IMR-90 (cell line): ENCODE data around the gene LYSMD3. TPM values are rescaled to one million over a fixed set of nuclear protein-coding genes. Genes with fewer than 3 reads are reported as not detected.

ENCODE experiments used
- ATAC-seq: fragments of 200-7000 bp; cut with Tn5 transposase; 2 replicates; pipeline ENCODE4 v1.9.1; 2020; ENCODE audit warnings: low read depth, mild to moderate bottlenecking, moderate library complexity
- BruUV-seq: library from RNA; stranded (reverse); fragments of 400-500 nt; replicated peaks from 2 replicates; lab custom pipeline; 2021; lab: Mats Ljungman, UMichigan
- CTCF ChIA-PET: fragments of 300-600 bp; formaldehyde crosslinking; extraction: SDS; loops from one replicate; lab custom pipeline; 2021; ENCODE audit warnings: antibody characterized with exemption; lab: Yijun Ruan, JAX
- POLR2A ChIA-PET: fragments of 300-600 bp; sonication (Branson Sonifier 250); formaldehyde crosslinking; loops from one replicate; lab custom pipeline; 2022; ENCODE audit warnings: antibody characterized with exemption; ENCODE audit not compliant: unreplicated experiment; lab: Charles Lee
- DNase-seq: peaks from one replicate; pipeline ENCODE4 v3.0.0; 2013
- H2AFZ ChIP-seq: replicated peaks from 2 replicates; pipeline ENCODE3; 2013; ENCODE audit warnings: low read length, mild to moderate bottlenecking; ENCODE audit not compliant: poor library complexity
- H2AK5ac ChIP-seq: 2 replicates; pipeline ENCODE4 v1.6.1; 2013; ENCODE audit warnings: low read depth, low read length, inconsistent platforms
- H2AK9ac ChIP-seq: replicated peaks from 2 replicates; pipeline ENCODE3; 2013; ENCODE audit warnings: mild to moderate bottlenecking, low read depth, low read length, moderate library complexity; ENCODE audit not compliant: poor library complexity
- H2BK120ac ChIP-seq: 2 replicates; pipeline ENCODE4 v1.6.1; 2013; ENCODE audit warnings: low read depth, low read length, inconsistent platforms
- H2BK15ac ChIP-seq: 3 replicates; pipeline ENCODE4 v1.6.1; 2013; ENCODE audit warnings: low read depth, low read length, inconsistent platforms
- H2BK20ac ChIP-seq: 2 replicates; pipeline ENCODE4 v1.6.1; 2013; ENCODE audit warnings: low read depth, mild to moderate bottlenecking, inconsistent platforms, low read length, moderate library complexity
- H2BK5ac ChIP-seq: 2 replicates; pipeline ENCODE4 v1.6.1; 2013; ENCODE audit warnings: mild to moderate bottlenecking, low read depth, low read length, inconsistent platforms; ENCODE audit not compliant: poor library complexity, severe bottlenecking
- H3K14ac ChIP-seq: replicated peaks from 2 replicates; pipeline ENCODE4 v1.6.1; 2013; ENCODE audit warnings: low read depth, low read length, inconsistent platforms
- H3K18ac ChIP-seq: 2 replicates; pipeline ENCODE4 v1.6.1; 2013; ENCODE audit warnings: low read depth, low read length, control low read depth
- H3K23ac ChIP-seq: 2 replicates; pipeline ENCODE4 v1.6.1; 2013; ENCODE audit warnings: low read depth, low read length, inconsistent platforms
- H3K27ac ChIP-seq: 2 replicates; pipeline ENCODE4 v1.5.1; 2013; ENCODE audit warnings: mild to moderate bottlenecking, control low read depth, low read length; ENCODE audit not compliant: insufficient read depth
- H3K27me3 ChIP-seq: 2 replicates; pipeline ENCODE4 v1.6.1; 2013; ENCODE audit warnings: low read length; ENCODE audit not compliant: control insufficient read depth, insufficient read depth
- H3K36me3 ChIP-seq: 2 replicates; pipeline ENCODE4 v1.6.1; 2013; ENCODE audit warnings: low read length, mixed read lengths; ENCODE audit not compliant: control insufficient read depth, insufficient read depth
- H3K4ac ChIP-seq: 2 replicates; pipeline ENCODE4 v1.6.1; 2013; ENCODE audit warnings: low read depth, low read length, inconsistent platforms
- H3K4me1 ChIP-seq: 2 replicates; pipeline ENCODE4 v1.6.1; 2013; ENCODE audit warnings: low read length, mixed read lengths; ENCODE audit not compliant: control insufficient read depth, insufficient read depth
- H3K4me2 ChIP-seq: 2 replicates; pipeline ENCODE4 v1.6.1; 2013; ENCODE audit warnings: low read depth, mild to moderate bottlenecking, control low read depth, low read length, moderate library complexity
- H3K4me3 ChIP-seq: 2 replicates; pipeline ENCODE4 v1.5.1; 2013; ENCODE audit warnings: low read depth, mild to moderate bottlenecking, control low read depth, low read length, moderate library complexity; ENCODE audit not compliant: insufficient read depth
- H3K56ac ChIP-seq: 2 replicates; pipeline ENCODE4 v1.6.1; 2013; ENCODE audit warnings: low read length, inconsistent platforms; ENCODE audit not compliant: insufficient read depth; ENCODE audit errors: extremely low read depth
- H3K79me1 ChIP-seq, 2 experiments: 2 replicates each; pipeline ENCODE4 v1.6.1; 2013; ENCODE audit warnings: low read length in 2 of 2, inconsistent platforms in 1 of 2, low read depth in 1 of 2
- H3K9ac ChIP-seq: 2 replicates; pipeline ENCODE4 v1.6.1; 2013; ENCODE audit warnings: low read depth, low read length, control low read depth
- H3K9me1 ChIP-seq: 2 replicates; pipeline ENCODE4 v1.6.1; 2013; ENCODE audit warnings: low read length, inconsistent platforms; ENCODE audit not compliant: insufficient read depth
- H3K9me3 ChIP-seq: 2 replicates; pipeline ENCODE4 v1.6.1; 2013; ENCODE audit warnings: low read length; ENCODE audit not compliant: control insufficient read depth, insufficient read depth
- H4K20me1 ChIP-seq: 2 replicates; pipeline ENCODE4 v1.6.1; 2013; ENCODE audit warnings: low read length, inconsistent platforms; ENCODE audit not compliant: insufficient read depth
- H4K5ac ChIP-seq: 2 replicates; pipeline ENCODE4 v1.6.1; 2013; ENCODE audit warnings: mild to moderate bottlenecking, low read depth, low read length, control low read depth
- H4K8ac ChIP-seq, 2 experiments: 2 replicates each; pipeline ENCODE4 v1.6.1; 2013; ENCODE audit warnings: low read depth in 2 of 2, low read length in 2 of 2, control low read depth in 1 of 2, inconsistent platforms in 1 of 2
- H4K91ac ChIP-seq: 2 replicates; pipeline ENCODE4 v1.6.1; 2013; ENCODE audit warnings: low read depth, low read length, inconsistent platforms; ENCODE audit not compliant: insufficient read depth
- BHLHE40 ChIP-seq: fragments of 150-350 bp; IDR thresholded peaks from 2 replicates; pipeline ENCODE4 v1.6.1; 2016; ENCODE audit warnings: mild to moderate bottlenecking, low read depth, low read length
- CEBPB ChIP-seq: IDR thresholded peaks from 2 replicates; pipeline ENCODE4 v1.6.1; 2012; ENCODE audit warnings: low read depth, low read length, improper control_type of control experiment
- CHD1 ChIP-seq: IDR thresholded peaks from 2 replicates; pipeline ENCODE4 v1.6.1; 2012; ENCODE audit warnings: low read depth, low read length, improper control_type of control experiment
- CTCF ChIP-seq: conservative IDR thresholded peaks from 2 replicates; pipeline ENCODE4 v1.5.1; 2012; ENCODE audit warnings: mild to moderate bottlenecking, low read depth, low read length, improper control_type of control experiment
- ELK1 ChIP-seq: fragments of 150-350 bp; IDR thresholded peaks from 2 replicates; pipeline ENCODE4 v1.6.1; 2016; ENCODE audit warnings: low read depth, mild to moderate bottlenecking, low read length, moderate library complexity, borderline replicate concordance
- FOS ChIP-seq: fragments of 150-350 bp; IDR thresholded peaks from 2 replicates; pipeline ENCODE4 v1.6.1; 2016; ENCODE audit warnings: low read depth, low read length
- MAFK ChIP-seq: IDR thresholded peaks from 2 replicates; pipeline ENCODE4 v1.6.1; 2012; ENCODE audit warnings: low read depth, low read length, improper control_type of control experiment
- MAZ ChIP-seq: IDR thresholded peaks from 2 replicates; pipeline ENCODE4 v1.6.1; 2012; ENCODE audit warnings: low read depth, mild to moderate bottlenecking, low read length, improper control_type of control experiment, moderate library complexity, borderline replicate concordance
- MXI1 ChIP-seq: IDR thresholded peaks from 2 replicates; pipeline ENCODE4 v1.6.1; 2012; ENCODE audit warnings: low read depth, mild to moderate bottlenecking, low read length, moderate library complexity, borderline replicate concordance
- NFE2L2 ChIP-seq: fragments of 150-350 bp; IDR thresholded peaks from 2 replicates; pipeline ENCODE4 v1.6.1; 2016; ENCODE audit warnings: low read depth, mild to moderate bottlenecking, low read length
- POLR2A ChIP-seq: IDR thresholded peaks from 2 replicates; pipeline ENCODE4 v1.6.1; 2012; ENCODE audit warnings: mild to moderate bottlenecking, low read depth, low read length
- RAD21 ChIP-seq: IDR thresholded peaks from 2 replicates; pipeline ENCODE4 v1.6.1; 2012; ENCODE audit warnings: low read length, improper control_type of control experiment
- RCOR1 ChIP-seq: IDR thresholded peaks from 2 replicates; pipeline ENCODE4 v1.6.1; 2012; ENCODE audit warnings: mild to moderate bottlenecking, low read length, improper control_type of control experiment; ENCODE audit not compliant: insufficient replicate concordance
- RFX5 ChIP-seq: IDR thresholded peaks from 2 replicates; pipeline ENCODE4 v1.8.0; 2012; ENCODE audit warnings: low read depth, mild to moderate bottlenecking, low read length, moderate library complexity
- USF2 ChIP-seq: fragments of 150-350 bp; IDR thresholded peaks from 2 replicates; pipeline ENCODE4 v1.6.1; 2017; ENCODE audit warnings: mild to moderate bottlenecking, antibody characterized with exemption, low read length, low read depth
- WGBS, 2 experiments: methylation state at CpG; one replicate each; pipeline versions ENCODE4 v1.1.5 to v1.1.7; 2013; ENCODE audit warnings: missing lambda C conversion rate in 2 of 2; ENCODE audit not compliant: insufficient read length in 1 of 2; ENCODE audit errors: extremely low coverage in 2 of 2; 5-methylcytosine and 5-hydroxymethylcytosine counted together
- dilution Hi-C: fragments of 300-500 bp; cut with HindIII; formaldehyde crosslinking; loops from one replicate; pipeline ENCODE4 v1.14.3; 2018; ENCODE audit warnings: low sequenced_read_pairs; ENCODE audit not compliant: unreplicated experiment
- in situ Hi-C: fragments of 300-500 bp; cut with MboI; formaldehyde crosslinking; loops from 3 replicates; pipeline ENCODE4 v1.14.3; 2019; ENCODE audit warnings: low sequenced_read_pairs, inconsistent platforms, mixed read lengths
- intact Hi-C: fragments of 100-400 bp; cut with micrococcal nuclease; formaldehyde crosslinking; loops from 2 replicates; pipeline ENCODE4 v1.10.0; 2022
- polyA plus RNA-seq, 3 experiments: library from polyadenylated mRNA; depleted of rRNA; stranded (reverse); fragments of >200 nt; gene quantifications; 2 replicates each; pipeline ENCODE4 v1.2.3, GENCODE V29; 2012; ENCODE audit warnings: low replicate concordance in 1 of 3
- total RNA-seq: library from RNA; depleted of rRNA; stranded (reverse); fragments of >200 nt; gene quantifications from 2 replicates; pipeline ENCODE4 v1.2.3, GENCODE V29; 2012

LYSMD3 gene
- total and polyA plus RNA-seq, 2 of the 4 experiments (the other 2 are of a cell fraction) = 10.2 to 21.1 TPM

- Histone ChIP-seq H3K9ac (no peak overlapping the region; the same call in 1 of the 2 replicates), H3K56ac (no peak overlapping the region), H3K4ac (no peak overlapping the region), H3K9me1 (no peaks in the 10 kb centered on the region), H3K27ac (no peak overlapping the region), H2AFZ (no peak overlapping the region), H3K14ac (no peak overlapping the region), H2AK9ac (no peak overlapping the region), H3K36me3 (no peaks in the 10 kb centered on the region), H3K4me3 (no peak overlapping the region), H3K23ac (no peak overlapping the region), H3K27me3 (peaks cover 7% of the 10 kb centered on the region), H2BK120ac (no peak overlapping the region), H4K5ac (no peak overlapping the region), H4K20me1 (no peaks in the 10 kb centered on the region), H2BK20ac (no peak overlapping the region), H4K91ac (no peak overlapping the region), H2AK5ac (no peak overlapping the region), H2BK15ac (no peak overlapping the region), H3K9me3 (no peaks in the 10 kb centered on the region), H3K4me2 (no peak overlapping the region), H3K4me1 (no peaks in the 10 kb centered on the region), H3K18ac (no peak overlapping the region), H3K79me1 (peaks cover 8 to 10% of the 10 kb centered on the region in 2 experiments; a peak in 3 of 4 replicates), H2BK5ac (no peak overlapping the region), H4K8ac (no peak overlapping the region)
- in situ Hi-C loops = loop anchor here (10.0 kb wide), 1 partner anchor 96 kb away; no protein-coding TSS in a partner anchor
- ChIA-PET POLR2A (no interaction called here), CTCF (interaction anchor here (0.6 to 1.2 kb wide), 3 partner anchors 54 to 1605 kb away, joined by 3 read pairs; no protein-coding TSS in a partner anchor)
- no TSS peak for BruUV-seq
- dilution Hi-C loops = no loop called here
- no peak for TF ChIP-seq CEBPB
- no peak for TF ChIP-seq CTCF
- TF ChIP-seq NFE2L2 = no peak
- TF ChIP-seq ELK1 = no peak
- no peak for TF ChIP-seq CHD1
- TF ChIP-seq MAZ = no peak
- no peak for TF ChIP-seq BHLHE40
- TF ChIP-seq POLR2A = no peak
- TF ChIP-seq RAD21 = no peak
- no peak for TF ChIP-seq RCOR1
- TF ChIP-seq RFX5 = no peak
- TF ChIP-seq MXI1 = no peak
- TF ChIP-seq FOS = no peak
- no peak for TF ChIP-seq USF2
- TF ChIP-seq MAFK = no peak
- WGBS, 2 experiments = no CpG with 5 or more reads among the region's 9 CpGs
- DNase-seq = no peak
- no peak for ATAC-seq
- intact Hi-C loops = loop anchor here (1.0 to 2.0 kb wide), 4 partner anchors 57 to 266 kb away; partner anchors contain the start of genes MBLAC2 and POLR3G
Observed at GRCh38 chr5:90530736-90531487, 1.5 kb upstream of the LYSMD3 start.
